ENCODE results near the gene SPRR1B.
"Not testable (repeated sequence)": the region's sequence is repeated elsewhere in the genome, so short reads cannot be mapped to it uniquely, and the experiment has no call there.

SPRR1B gene

DNA sequence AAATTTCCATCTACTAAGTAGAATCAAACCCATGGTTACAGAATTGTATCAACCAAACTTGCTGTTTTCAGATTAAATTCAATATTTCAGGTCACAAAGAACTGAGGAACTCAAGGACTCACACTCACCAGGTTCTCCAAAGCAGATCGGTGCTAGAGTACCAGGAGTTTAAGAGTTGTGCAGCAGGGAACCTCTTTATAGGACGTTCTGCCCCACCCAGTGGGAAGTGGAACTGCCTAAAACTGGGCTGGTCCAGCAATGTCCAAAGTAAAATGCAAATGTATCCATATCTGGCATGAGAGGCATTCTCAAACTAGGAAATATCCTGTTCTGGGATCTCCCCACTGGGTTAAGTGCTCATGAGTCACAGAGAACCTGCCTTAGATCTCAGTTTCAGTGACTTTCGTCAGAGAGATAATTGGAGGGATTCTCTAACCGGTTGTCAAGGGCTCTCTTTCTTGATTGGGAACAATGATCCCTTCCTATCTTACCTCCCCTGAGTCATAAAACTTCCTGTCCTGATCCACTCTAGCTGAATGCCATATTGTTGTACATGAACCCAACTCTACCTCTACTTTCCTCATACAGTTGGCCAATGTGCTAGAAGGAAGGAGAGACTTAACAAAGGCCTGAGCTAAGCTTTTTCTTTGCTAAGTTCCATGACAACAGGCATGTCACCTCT, 10.1 kb downstream of the SPRR1B start, which contains the start of gene SPRR2D:
TSS of gene SPRR2D (minus strand) at position 171 of the 682 bp plus-strand sequence. CDS start 774 bp downstream, outside the sequence.
- DNase-seq: no peak

DNA sequence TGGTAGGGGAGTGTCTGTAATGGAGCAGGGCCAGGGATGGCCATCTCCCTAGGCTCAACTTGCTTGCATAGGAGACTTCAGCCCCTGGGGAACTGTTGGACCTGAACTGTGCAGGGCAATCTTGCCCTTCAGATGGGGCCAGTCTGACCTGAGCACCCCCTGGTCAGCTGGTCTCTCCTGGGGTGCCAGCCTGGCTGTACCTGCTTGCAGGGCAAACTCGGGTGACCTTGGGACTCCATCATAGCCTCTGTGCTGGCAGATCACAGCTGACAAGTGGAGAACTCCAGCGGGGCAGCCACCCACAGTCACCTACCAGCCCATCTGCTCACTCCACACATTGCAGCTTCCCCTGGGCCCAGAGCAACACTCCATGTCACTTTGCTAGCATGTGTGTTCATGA, 18.2 kb downstream of the SPRR1B start:
- DNase-seq: no peak

DNA sequence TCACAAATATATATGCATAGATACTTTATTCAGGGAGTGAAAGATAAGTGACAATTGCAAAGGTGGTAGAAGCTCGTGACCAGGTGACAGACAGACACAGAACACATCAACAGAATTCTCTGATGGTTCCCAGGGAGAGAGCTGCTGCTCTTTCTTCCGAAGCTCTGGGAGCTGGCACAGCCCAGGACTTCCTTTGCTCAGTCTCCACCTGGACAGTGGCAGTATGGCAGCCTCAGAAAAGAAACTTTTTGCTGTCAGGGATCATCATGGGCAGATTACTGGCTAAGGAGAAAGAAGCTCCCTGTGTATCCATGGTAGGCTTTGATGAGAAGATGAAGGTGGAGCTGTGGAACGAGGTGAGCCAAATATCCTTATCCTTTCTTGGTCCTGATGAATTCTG, 25.1 kb downstream of the SPRR1B start:
- not testable (repeated sequence) for DNase-seq

DNA sequence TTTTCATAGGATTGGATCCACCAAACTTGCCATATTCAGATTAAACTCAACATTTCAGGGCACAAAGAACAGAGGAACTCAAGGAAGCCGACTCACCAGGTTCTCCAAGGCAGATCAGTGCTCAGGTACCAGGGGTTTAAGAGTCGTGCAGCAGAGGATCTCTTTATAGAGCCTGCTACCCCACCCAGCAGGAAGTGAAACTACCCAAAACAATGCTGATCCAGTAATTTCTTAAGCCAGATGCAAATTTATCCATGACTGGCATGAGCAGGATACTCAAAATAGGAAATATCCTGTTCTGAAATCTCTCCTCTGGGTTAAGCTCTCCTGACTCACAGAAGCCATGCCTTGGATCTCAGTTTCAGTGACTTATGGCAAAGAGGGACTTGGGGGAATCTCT, 26.4 kb downstream of the SPRR1B start, which contains the start of gene SPRR2A:
TSS of gene SPRR2A (minus strand) at position 138 of the 400 bp plus-strand sequence. CDS start 777 bp downstream, outside the sequence.
- DNase-seq: no peak

DNA sequence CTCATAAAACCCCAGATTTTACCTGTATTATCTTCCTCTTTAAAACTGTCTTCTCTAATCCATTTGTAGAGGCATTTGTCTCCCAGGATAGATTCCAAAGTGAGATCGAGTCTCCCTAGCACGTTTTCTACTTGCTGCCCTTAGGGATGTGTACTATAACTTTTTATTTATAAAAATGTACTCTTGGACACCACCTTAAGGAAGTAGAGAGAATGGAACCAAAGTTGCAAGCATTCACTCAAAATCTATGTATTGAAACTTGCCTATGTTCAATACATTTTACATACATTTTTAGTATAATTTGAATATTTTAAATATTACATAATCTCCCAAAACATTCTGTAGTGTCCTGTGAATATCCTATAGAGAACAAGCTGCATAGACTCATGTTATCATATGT, 27.2 kb downstream of the SPRR1B start:
- no peak for DNase-seq

DNA sequence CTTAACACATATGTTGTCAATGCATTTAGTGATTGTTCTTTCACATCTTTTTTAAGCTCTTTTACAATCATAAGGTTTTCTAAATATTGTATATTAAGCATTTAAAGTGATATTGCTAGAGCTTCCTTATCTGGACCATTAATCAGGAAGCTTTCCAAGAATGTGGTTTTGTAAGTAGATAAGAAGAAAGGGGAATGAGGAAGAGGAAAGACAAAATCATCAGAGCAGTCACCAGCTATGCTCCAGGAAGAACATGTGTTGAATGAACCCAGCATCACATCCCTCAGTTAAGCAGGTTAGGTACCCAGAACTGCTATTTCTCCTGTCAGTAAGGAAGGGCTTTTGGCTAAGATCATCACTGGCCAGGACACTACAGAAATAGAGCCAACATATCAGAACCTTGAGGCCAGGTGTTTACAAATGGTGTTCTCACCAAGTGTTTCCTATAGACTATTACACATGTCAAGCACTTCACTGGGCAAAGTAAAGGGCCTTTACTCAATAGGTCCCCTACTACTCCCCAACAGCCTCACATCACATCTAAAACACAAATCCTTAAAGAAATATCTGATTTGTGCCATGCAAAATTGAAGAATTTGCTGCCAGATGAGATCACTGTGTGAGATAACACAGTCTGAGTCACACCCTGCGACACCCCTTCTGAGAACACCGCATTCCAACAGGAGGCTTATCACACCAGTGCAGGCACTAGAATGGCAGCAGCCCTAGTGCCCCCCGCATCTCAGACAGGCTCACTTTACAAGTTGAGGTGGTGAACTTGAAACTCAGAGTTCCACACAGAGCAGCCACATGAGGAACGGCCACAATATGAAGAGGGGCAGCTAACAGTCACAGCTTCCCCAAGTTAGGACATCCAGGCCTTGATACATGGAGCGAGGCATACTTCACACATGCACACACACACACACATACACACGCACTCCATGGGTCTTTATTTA, 28.1 kb downstream of the SPRR1B start:
- DNase-seq: no peak

DNA sequence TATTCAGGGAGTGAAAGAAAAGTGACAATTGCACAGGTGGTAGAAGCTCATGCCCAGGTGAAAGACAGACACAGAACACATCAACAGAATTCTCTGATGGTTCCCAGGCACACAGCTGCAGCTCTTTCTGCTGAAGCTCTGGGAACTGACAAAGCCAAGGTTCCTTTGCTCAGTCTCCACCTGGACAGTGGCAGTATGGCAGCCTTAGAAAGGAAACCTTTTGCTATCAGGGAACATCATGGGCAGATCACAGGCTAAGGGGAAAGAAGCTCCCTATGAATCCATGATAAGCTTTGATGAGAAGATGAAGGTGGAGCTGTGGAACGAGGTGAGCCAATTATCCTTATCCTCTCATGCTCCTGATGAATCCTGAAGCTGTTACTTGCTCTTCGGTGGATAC, 39.2 kb downstream of the SPRR1B start:
- DNase-seq: no peak

DNA sequence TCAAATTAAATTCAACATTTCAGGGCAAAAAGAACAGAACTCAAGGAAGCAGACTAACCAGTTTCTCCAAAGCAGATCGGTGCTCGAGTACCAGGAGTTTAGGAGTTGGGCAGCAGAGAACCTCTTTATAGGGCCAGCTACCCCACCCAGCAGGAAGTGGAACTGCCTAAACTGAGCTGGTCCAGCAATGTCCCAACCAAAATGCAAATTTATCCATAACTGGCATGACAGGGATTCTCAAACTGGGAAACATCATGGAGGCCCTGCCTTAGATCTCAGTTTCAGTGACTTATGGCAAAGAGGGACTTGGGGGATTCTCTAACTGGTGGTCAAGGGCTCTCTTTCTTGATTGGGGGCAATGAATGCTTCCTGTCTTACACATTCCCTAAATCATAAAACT, 40.5 kb downstream of the SPRR1B start, which contains the start of gene SPRR2B:
TSS of gene SPRR2B (minus strand) at position 101 of the 400 bp plus-strand sequence. CDS start 772 bp downstream, outside the sequence.
- DNase-seq: no peak

DNA sequence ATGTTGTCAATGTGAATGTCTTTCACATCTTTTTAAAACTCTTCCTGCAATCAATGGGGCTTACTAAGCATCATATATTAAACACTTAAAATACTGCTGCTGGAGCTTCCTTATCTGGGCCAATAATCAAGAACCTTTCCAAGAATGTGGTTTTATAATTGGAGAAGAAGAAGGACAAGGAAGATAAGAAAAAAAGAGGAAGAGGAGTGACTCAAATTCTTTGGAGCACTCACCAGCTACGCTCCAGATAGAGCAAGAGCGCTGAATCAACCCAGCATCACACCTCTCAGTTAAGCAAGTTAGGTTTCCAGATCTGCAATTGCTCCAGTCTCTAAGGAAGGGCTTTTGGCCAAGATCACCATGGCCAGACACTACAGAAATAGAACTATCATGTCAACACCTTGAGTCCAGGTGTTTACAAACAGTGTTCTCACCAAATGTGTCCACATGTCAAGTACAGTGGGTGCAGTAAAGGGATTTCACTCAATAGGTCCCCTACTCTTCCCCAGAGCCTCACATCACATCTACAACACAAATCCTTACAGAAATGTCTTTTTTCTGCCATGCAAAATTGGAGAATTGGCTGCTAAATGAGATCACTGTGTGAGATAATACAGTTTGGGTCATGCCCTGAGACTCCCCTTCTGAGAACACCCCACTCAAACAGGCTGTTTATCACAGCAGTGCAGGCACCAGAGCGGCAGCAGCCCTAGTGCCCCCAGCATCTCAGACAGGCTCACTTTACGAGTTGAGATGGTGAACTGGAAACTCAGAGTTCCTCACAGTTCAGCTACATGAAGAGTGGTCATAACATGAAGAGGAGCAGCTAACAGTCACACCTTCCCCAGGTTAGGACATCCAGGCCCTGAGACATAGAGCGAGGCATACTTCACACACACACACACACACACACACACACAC, 42.1 kb downstream of the SPRR1B start:
- DNase-seq: no peak

DNA sequence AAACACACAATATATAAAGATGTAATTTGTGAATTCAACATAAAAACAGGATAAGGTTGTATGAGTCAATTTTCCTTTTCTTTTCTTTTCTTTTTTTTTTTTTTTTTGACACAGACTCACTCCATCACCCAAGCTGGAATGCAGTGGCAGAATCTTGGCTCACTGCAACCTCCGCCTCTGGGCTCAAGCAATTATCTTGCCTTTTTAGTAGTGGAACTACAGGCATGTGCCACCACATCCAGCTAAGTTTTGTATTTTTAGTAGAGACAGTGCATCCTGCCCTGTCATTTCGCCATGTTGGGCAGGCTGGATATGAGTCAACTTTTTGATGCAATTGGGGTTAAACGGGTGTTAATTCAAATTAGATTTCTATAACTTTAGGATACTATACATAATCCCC, 50.7 kb downstream of the SPRR1B start:
- no peak for DNase-seq

All from CD4-positive, alpha-beta T cell treated with Interleukin-21 for 1 hour (primary cell).